Activated CD4-positive, alpha-beta memory T cell treated with anti-CD3 and anti-CD28 coated beads for 36 hours (primary cell): ENCODE data around the gene EXOC1. TPM values are rescaled to one million over a fixed set of nuclear protein-coding genes. Genes with fewer than 3 reads are reported as not detected.

Experiments
- CTCF ChIA-PET: fragments of 350-600 bp; sonication (Branson Sonifier 250); formaldehyde crosslinking; loops from one replicate; lab custom pipeline; 2021; ENCODE audit warnings: antibody characterized with exemption, inconsistent platforms; lab: Charles Lee
- POLR2A ChIA-PET: fragments of 350-600 bp; sonication (Branson Sonifier 250); formaldehyde crosslinking; loops from one replicate; lab custom pipeline; 2021; ENCODE audit warnings: antibody characterized with exemption; lab: Charles Lee
- DNase-seq: peaks from one replicate; pipeline ENCODE4 v3.0.0-alpha.2; 2020
- H3K27ac Mint-ChIP-seq: one replicate; pipeline ENCODE4 v1.8.0; 2021; ENCODE audit warnings: mixed read lengths
- H3K27me3 Mint-ChIP-seq: one replicate; pipeline ENCODE4 v1.8.0; 2021; ENCODE audit warnings: mixed read lengths
- H3K36me3 Mint-ChIP-seq: one replicate; pipeline ENCODE4 v1.8.0; 2021; ENCODE audit warnings: mixed read lengths
- H3K4me1 Mint-ChIP-seq: one replicate; pipeline ENCODE4 v1.8.0; 2021; ENCODE audit warnings: low read depth, mixed read lengths
- H3K4me3 Mint-ChIP-seq: one replicate; pipeline ENCODE4 v1.8.0; 2021; ENCODE audit warnings: mild to moderate bottlenecking, mixed read lengths
- H3K9me3 Mint-ChIP-seq: one replicate; pipeline ENCODE4 v1.8.0; 2021; ENCODE audit warnings: mixed read lengths
- intact Hi-C: fragments of 100-400 bp; cut with micrococcal nuclease; formaldehyde crosslinking; loops from one replicate; pipeline ENCODE4 v1.15.1; 2023
- total RNA-seq, 2 experiments: library from RNA; stranded (reverse); gene quantifications; one replicate each; pipeline ENCODE4 v1.2.3, GENCODE V29; 2021

The EXOC1 gene
- 10 to 100 TPM; 21.9 to 22.4 TPM for total RNA-seq

GRCh38 chr4:55853484-55854046 is at the start of gene EXOC1:
TSS of gene EXOC1 (plus strand) at chr4:55853648. CDS start at chr4:55858324, 4,676 bp downstream.
- peaks cover 11% of the 10 kb centered on the region for H3K36me3 Mint-ChIP-seq
- ChIA-PET POLR2A (no interaction called here), CTCF (interaction anchor here (1.0 to 2.5 kb wide), 3 partner anchors 13 to 308 kb away, joined by 3 to 7 read pairs (median 4); partner anchors contain the start of gene CEP135)
- DNase-seq = peak; percentile 99
- H3K4me3 Mint-ChIP-seq = peak within 1 kb of the TSS; percentile 7
- peak within 1 kb of the TSS; percentile 82 for H3K27ac Mint-ChIP-seq
- H3K4me1 Mint-ChIP-seq = peaks cover 33% of the 10 kb centered on the region
- H3K27me3 Mint-ChIP-seq = no peaks in the 10 kb centered on the region
- no peaks in the 10 kb centered on the region for H3K9me3 Mint-ChIP-seq
- intact Hi-C loops = loop anchor here (1.0 to 10.0 kb wide), 7 partner anchors 13 to 1121 kb away; partner anchors contain the start of genes CEP135, NOA1, POLR2B and SRD5A3

- H3K36me3 Mint-ChIP-seq = no peaks in the 10 kb centered on the region
- ChIA-PET CTCF (no interaction called here), POLR2A (no interaction called here)
- no peak for DNase-seq
- intact Hi-C loops = no loop called here
- no peaks in the 10 kb centered on the region for H3K9me3 Mint-ChIP-seq
- H3K27me3 Mint-ChIP-seq = peaks cover 2% of the 10 kb centered on the region
- H3K4me3 Mint-ChIP-seq = no peak overlapping the region
- no peaks in the 10 kb centered on the region for H3K4me1 Mint-ChIP-seq
- no peak overlapping the region for H3K27ac Mint-ChIP-seq
These were observed 45.9 kb upstream of the EXOC1 start for GRCh38 chr4:55807556-55807955.

DNA sequence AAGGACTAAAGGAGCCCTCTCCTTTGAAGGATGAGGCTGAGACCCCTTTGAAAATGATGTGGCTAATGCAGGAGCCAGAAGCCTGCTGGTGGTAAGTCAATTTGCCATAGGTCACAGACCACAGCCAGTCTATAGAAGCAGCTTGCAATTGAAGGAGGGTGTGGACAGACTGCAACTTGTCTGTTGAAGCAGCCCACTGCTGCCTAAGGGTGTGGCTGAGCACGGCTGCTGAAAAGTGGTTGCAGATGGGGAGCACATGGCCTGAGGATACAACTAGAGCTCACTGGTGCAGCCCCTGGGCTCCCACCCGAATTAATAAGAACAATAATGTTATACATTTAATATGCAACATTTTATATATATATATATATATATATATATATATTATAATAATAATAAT is 45.3 kb upstream of the EXOC1 start:
- CTCF ChIA-PET = no interaction called here
- H3K27ac Mint-ChIP-seq = no peak overlapping the region
- no peaks in the 10 kb centered on the region for H3K9me3 Mint-ChIP-seq
- no peaks in the 10 kb centered on the region for H3K36me3 Mint-ChIP-seq
- intact Hi-C loops = no loop called here
- no peak overlapping the region for H3K4me3 Mint-ChIP-seq
- POLR2A ChIA-PET = no interaction called here
- no peaks in the 10 kb centered on the region for H3K4me1 Mint-ChIP-seq
- peaks cover 2% of the 10 kb centered on the region for H3K27me3 Mint-ChIP-seq
- DNase-seq = no peak

DNA sequence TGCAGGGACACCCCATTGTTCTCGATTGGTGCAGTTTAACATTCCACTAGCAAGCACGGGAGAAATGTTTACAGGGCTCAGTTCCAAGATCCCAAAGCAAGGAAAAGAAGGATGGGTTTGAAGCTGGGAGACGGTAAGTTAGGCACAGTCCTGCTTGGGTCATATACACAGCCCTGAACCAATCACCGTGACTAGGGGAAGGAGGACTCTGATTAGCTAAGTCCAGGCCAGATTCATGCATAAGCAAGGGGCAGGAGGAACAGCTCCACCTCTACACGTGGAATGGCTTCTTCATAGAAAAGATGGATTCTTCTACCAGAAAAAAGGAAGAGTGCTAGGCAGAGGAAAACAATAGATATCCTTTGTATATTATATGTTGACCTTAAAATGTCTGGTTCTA is 44.8 kb upstream of the EXOC1 start:
- H3K27me3 Mint-ChIP-seq = peaks cover 2% of the 10 kb centered on the region
- ChIA-PET POLR2A (no interaction called here), CTCF (no interaction called here)
- no peak overlapping the region for H3K27ac Mint-ChIP-seq
- H3K4me3 Mint-ChIP-seq = no peak overlapping the region
- H3K9me3 Mint-ChIP-seq = no peaks in the 10 kb centered on the region
- H3K36me3 Mint-ChIP-seq = no peaks in the 10 kb centered on the region
- no peaks in the 10 kb centered on the region for H3K4me1 Mint-ChIP-seq
- no peak for DNase-seq
- intact Hi-C loops = no loop called here

GRCh38 chr4:55817691-55818090 is 35.8 kb upstream of the EXOC1 start:
- H3K27ac Mint-ChIP-seq = no peak overlapping the region
- H3K36me3 Mint-ChIP-seq = no peaks in the 10 kb centered on the region
- H3K4me1 Mint-ChIP-seq = peaks cover 7% of the 10 kb centered on the region

GRCh38 chr4:55819634-55820033 is 33.8 kb upstream of the EXOC1 start, which contains the start of gene EXOC1L:
TSS of gene EXOC1L (plus strand) at chr4:55819790. CDS start at chr4:55820027, 237 bp downstream.
- Mint-ChIP-seq H3K27me3 (peaks cover 18% of the 10 kb centered on the region), H3K36me3 (no peaks in the 10 kb centered on the region), H3K9me3 (no peaks in the 10 kb centered on the region), H3K4me3 (no peak within 1 kb of the TSS), H3K27ac (no peak within 1 kb of the TSS), H3K4me1 (peaks cover 7% of the 10 kb centered on the region)
- no peak for DNase-seq
- intact Hi-C loops = no loop called here
- POLR2A ChIA-PET = no interaction called here
- CTCF ChIA-PET = no interaction called here

More at GRCh38 chr4:55817691-55818090, 35.8 kb upstream of the EXOC1 start:
- no peak for DNase-seq
- ChIA-PET CTCF (no interaction called here), POLR2A (no interaction called here)
- Mint-ChIP-seq H3K9me3 (no peaks in the 10 kb centered on the region), H3K4me3 (no peak overlapping the region), H3K27me3 (peaks cover 18% of the 10 kb centered on the region)
- intact Hi-C loops = no loop called here

- peaks cover 18% of the 10 kb centered on the region for H3K27me3 Mint-ChIP-seq
- H3K4me1 Mint-ChIP-seq = peaks cover 7% of the 10 kb centered on the region
- H3K9me3 Mint-ChIP-seq = no peaks in the 10 kb centered on the region
- ChIA-PET POLR2A (no interaction called here), CTCF (no interaction called here)
- DNase-seq = no peak
- H3K4me3 Mint-ChIP-seq = no peak overlapping the region
- intact Hi-C loops = no loop called here
- H3K27ac Mint-ChIP-seq = no peak overlapping the region
- H3K36me3 Mint-ChIP-seq = no peaks in the 10 kb centered on the region
These were observed 33.2 kb upstream of the EXOC1 start for GRCh38 chr4:55820279-55820678.

- POLR2A ChIA-PET = no interaction called here
These were observed 31.1 kb upstream of the EXOC1 start for GRCh38 chr4:55822329-55822728.

GRCh38 chr4:55824865-55825264 is 28.6 kb upstream of the EXOC1 start:
- Mint-ChIP-seq H3K36me3 (no peaks in the 10 kb centered on the region), H3K27me3 (peaks cover 29% of the 10 kb centered on the region), H3K27ac (no peak overlapping the region), H3K4me3 (no peak overlapping the region), H3K9me3 (no peaks in the 10 kb centered on the region), H3K4me1 (peaks cover under 1% of the 10 kb centered on the region)
- CTCF ChIA-PET = no interaction called here
- intact Hi-C loops = no loop called here
- POLR2A ChIA-PET = no interaction called here
- no peak for DNase-seq

More at GRCh38 chr4:55822329-55822728, 31.1 kb upstream of the EXOC1 start:
- Mint-ChIP-seq H3K36me3 (no peaks in the 10 kb centered on the region), H3K9me3 (no peaks in the 10 kb centered on the region), H3K4me1 (peaks cover 7% of the 10 kb centered on the region), H3K27me3 (peaks cover 20% of the 10 kb centered on the region), H3K27ac (no peak overlapping the region), H3K4me3 (no peak overlapping the region)
- CTCF ChIA-PET = no interaction called here
- DNase-seq = no peak
- intact Hi-C loops = no loop called here

DNA sequence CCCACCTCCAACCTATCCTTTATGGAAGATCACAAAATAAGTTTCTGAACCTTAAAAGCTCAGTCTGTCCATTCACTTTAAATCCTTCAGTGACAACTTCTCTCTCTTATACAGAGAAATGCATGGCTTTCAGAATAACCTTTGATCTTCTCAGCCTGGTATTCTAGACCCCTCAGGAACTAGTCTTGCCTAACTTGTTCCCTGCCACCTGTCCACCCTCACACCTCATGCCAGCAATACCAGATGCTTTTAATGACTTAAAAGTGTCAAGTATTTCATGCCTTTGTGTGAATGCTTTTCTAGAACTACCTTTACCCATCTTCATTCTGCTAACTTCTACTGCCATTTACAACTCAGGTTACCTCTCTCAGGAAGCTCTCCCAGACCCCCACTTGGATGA is 26.5 kb upstream of the EXOC1 start:
- peaks cover 28% of the 10 kb centered on the region for H3K27me3 Mint-ChIP-seq
- intact Hi-C loops = no loop called here
- CTCF ChIA-PET = no interaction called here
- H3K9me3 Mint-ChIP-seq = no peaks in the 10 kb centered on the region
- no peak overlapping the region for H3K27ac Mint-ChIP-seq
- POLR2A ChIA-PET = no interaction called here
- H3K4me3 Mint-ChIP-seq = no peak overlapping the region
- no peaks in the 10 kb centered on the region for H3K36me3 Mint-ChIP-seq
- no peak for DNase-seq
- no peaks in the 10 kb centered on the region for H3K4me1 Mint-ChIP-seq

DNA sequence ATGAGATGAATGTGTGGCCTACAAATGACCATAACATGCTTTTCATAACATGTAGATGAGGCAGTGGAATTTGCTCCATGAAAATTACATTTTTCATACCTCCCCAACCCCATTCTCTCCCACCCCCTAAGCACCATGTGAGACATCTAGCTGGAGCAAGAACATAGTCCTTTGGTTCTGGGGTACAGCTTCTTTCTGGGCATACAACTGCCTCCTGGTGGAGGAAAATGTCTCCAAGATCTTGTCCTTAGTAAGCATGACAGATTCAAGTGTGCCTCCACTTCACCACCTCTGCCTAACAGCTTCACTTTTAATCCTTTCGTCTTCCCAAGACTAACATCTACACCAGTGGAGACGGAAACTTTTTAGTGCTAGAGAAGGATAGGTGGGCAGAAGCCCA is 25.9 kb upstream of the EXOC1 start:
- CTCF ChIA-PET = no interaction called here

GRCh38 chr4:55830048-55830447 is 23.4 kb upstream of the EXOC1 start:
- H3K4me3 Mint-ChIP-seq = no peak overlapping the region
- H3K27ac Mint-ChIP-seq = no peak overlapping the region
- DNase-seq = no peak
- intact Hi-C loops = no loop called here
- H3K36me3 Mint-ChIP-seq = no peaks in the 10 kb centered on the region
- ChIA-PET CTCF (no interaction called here), POLR2A (no interaction called here)
- no peaks in the 10 kb centered on the region for H3K9me3 Mint-ChIP-seq
- H3K27me3 Mint-ChIP-seq = peaks cover 33% of the 10 kb centered on the region
- H3K4me1 Mint-ChIP-seq = no peaks in the 10 kb centered on the region

More for the DNA sequence above, 25.9 kb upstream of the EXOC1 start:
- H3K36me3 Mint-ChIP-seq = no peaks in the 10 kb centered on the region
- H3K9me3 Mint-ChIP-seq = no peaks in the 10 kb centered on the region
- no peaks in the 10 kb centered on the region for H3K4me1 Mint-ChIP-seq
- peaks cover 25% of the 10 kb centered on the region for H3K27me3 Mint-ChIP-seq
- intact Hi-C loops = no loop called here
- POLR2A ChIA-PET = no interaction called here
- no peak overlapping the region for H3K4me3 Mint-ChIP-seq
- H3K27ac Mint-ChIP-seq = no peak overlapping the region
- DNase-seq = no peak

- ChIA-PET CTCF (no interaction called here), POLR2A (no interaction called here)
- no peak for DNase-seq
- Mint-ChIP-seq H3K4me1 (no peaks in the 10 kb centered on the region), H3K4me3 (no peak overlapping the region), H3K36me3 (peaks cover 2% of the 10 kb centered on the region), H3K27me3 (peaks cover 37% of the 10 kb centered on the region), H3K9me3 (no peaks in the 10 kb centered on the region), H3K27ac (no peak overlapping the region)
- intact Hi-C loops = no loop called here
These were observed 22.7 kb upstream of the EXOC1 start for GRCh38 chr4:55830716-55831115.
